ENCODE results near the gene TSPEAR. TPM values are rescaled to one million over a fixed set of nuclear protein-coding genes. Genes with fewer than 3 reads are reported as not detected.
A peak's percentile ranks its signal among the peaks of the same experiment; 100 is the strongest.

The TSPEAR gene
- total RNA-seq, 1 experiment from 2014 or later, result 2.1 TPM

DNA sequence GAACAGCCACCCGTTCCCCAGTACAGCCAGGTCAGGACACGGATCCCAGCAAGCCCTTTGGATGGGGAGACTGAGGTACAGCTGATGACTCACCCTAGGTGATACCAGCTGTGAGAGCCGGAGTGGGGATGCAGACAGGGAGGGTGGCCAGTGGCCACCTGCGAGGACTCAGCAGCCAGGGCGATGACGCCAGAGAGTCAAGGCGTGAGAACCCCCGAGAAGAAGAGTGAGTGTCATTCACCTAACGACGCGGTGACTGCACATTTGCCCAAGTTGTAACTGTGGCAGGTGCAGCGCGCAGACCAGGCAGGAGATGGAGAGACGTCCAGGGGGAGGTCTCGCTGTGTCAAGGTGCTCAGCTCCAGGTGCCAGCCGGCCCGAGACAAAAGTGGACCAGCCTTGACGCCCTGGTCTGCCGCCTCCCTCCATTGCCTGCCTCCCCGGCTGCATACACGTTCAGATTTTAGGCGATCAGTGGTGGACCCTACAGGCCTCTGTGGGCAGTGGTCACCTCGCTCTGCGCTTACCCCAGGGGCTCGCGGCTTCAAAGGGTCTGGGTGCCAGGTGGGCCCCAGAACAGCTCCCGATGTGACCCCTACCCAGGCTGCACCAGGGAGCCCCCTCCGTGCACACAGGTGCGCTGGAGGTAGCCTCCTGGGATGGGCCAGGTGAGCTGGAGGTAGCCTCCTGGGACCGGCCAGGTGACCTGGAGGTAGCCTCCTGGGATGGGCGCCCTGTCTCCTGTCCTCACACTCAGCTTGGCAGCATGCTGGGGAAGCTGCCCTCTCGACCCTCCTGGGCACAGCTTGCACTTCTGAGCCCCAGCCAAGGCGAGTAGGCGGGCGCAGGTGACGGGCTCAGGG is 244.1 kb downstream of the TSPEAR start:
- no peaks in the 10 kb centered on the region for H3K36me3 Mint-ChIP-seq
- DNase-seq (ENCODE audit: low spot score) (peak; percentile 8), ATAC-seq (no peak)
- TF ChIP-seq SOX15 (CRISPR knock-in tag; IDR thresholded peaks at IDR 0.05), result no peak
- TF ChIP-seq NFYB (CRISPR knock-in tag; conservative IDR thresholded peaks at IDR 0.05; ENCODE audit: low read depth), result no peak
- TF ChIP-seq GABPB1 (CRISPR knock-in tag; IDR thresholded peaks at IDR 0.05), result no peak
- no peak for TF ChIP-seq ZNF232 (CRISPR knock-in tag; IDR thresholded peaks at IDR 0.05)
- TF ChIP-seq, protein P1, sequence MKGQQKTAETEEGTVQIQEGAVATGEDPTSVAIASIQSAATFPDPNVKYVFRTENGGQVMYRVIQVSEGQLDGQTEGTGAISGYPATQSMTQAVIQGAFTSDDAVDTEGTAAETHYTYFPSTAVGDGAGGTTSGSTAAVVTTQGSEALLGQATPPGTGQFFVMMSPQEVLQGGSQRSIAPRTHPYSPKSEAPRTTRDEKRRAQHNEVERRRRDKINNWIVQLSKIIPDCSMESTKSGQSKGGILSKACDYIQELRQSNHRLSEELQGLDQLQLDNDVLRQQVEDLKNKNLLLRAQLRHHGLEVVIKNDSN (CRISPR knock-in tag; IDR thresholded peaks at IDR 0.05), result no peak
- no peak for TF ChIP-seq NFE2L1 (CRISPR knock-in tag; IDR thresholded peaks at IDR 0.05)
- peaks cover 16% of the 10 kb centered on the region for H3K4me1 Mint-ChIP-seq
- POLR2A ChIA-PET, result no interaction called here
- H3K27ac Mint-ChIP-seq, result peak overlapping the region; percentile 41; the same call in 1 of the 2 replicates
- CTCF ChIA-PET, result no interaction called here
- no peaks in the 10 kb centered on the region for H3K27me3 Mint-ChIP-seq (ENCODE audit: low read depth)
- no peak overlapping the region for H3K4me3 Mint-ChIP-seq
- no peaks in the 10 kb centered on the region for H3K9me3 Mint-ChIP-seq

DNA sequence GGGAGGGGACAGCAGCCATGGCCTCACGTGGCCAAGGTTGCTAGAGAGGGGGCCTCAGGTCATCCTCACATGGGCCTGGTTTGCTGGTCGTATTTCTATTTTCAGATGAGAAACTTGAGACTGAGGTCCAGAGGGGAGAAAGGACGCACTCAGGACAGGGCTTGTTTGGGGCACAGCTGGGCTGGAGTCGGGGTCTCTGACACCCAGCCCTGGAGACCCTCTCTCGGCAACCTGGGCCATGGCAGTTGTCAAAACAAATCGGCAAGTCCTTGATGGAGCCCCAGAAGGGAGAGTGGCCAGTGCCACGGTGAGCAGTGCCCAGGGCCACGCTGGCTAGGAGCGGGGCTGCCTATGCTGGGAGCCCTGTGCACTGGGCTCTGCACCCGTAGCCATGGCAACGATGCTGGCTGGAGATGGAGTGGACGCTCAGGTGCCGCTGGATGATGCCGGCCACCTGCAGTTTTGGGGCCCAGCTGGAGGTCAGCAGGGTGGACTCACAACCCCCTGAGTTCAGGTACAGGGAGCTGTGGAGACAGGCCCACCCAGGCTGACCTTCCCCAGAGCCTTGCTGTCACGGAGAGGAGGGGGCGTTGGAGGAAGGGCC is 244.9 kb downstream of the TSPEAR start:
- Mint-ChIP-seq H3K27me3 (ENCODE audit: low read depth) (no peaks in the 10 kb centered on the region), H3K9me3 (no peaks in the 10 kb centered on the region), H3K4me1 (peaks cover 11% of the 10 kb centered on the region), H3K36me3 (no peaks in the 10 kb centered on the region), H3K4me3 (no peak overlapping the region), H3K27ac (0 out of 2 replicates have a peak overlapping the region, but pooled peaks have one; percentile 1)
- DNase-seq (ENCODE audit: low spot score) (no peak), ATAC-seq (no peak)
- ChIA-PET POLR2A (no interaction called here), CTCF (no interaction called here)
- TF ChIP-seq, protein P2, sequence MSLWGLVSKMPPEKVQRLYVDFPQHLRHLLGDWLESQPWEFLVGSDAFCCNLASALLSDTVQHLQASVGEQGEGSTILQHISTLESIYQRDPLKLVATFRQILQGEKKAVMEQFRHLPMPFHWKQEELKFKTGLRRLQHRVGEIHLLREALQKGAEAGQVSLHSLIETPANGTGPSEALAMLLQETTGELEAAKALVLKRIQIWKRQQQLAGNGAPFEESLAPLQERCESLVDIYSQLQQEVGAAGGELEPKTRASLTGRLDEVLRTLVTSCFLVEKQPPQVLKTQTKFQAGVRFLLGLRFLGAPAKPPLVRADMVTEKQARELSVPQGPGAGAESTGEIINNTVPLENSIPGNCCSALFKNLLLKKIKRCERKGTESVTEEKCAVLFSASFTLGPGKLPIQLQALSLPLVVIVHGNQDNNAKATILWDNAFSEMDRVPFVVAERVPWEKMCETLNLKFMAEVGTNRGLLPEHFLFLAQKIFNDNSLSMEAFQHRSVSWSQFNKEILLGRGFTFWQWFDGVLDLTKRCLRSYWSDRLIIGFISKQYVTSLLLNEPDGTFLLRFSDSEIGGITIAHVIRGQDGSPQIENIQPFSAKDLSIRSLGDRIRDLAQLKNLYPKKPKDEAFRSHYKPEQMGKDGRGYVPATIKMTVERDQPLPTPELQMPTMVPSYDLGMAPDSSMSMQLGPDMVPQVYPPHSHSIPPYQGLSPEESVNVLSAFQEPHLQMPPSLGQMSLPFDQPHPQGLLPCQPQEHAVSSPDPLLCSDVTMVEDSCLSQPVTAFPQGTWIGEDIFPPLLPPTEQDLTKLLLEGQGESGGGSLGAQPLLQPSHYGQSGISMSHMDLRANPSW (CRISPR knock-in tag; conservative IDR thresholded peaks at IDR 0.05; ENCODE audit: low read depth), result no peak
- TF ChIP-seq, protein P3, sequence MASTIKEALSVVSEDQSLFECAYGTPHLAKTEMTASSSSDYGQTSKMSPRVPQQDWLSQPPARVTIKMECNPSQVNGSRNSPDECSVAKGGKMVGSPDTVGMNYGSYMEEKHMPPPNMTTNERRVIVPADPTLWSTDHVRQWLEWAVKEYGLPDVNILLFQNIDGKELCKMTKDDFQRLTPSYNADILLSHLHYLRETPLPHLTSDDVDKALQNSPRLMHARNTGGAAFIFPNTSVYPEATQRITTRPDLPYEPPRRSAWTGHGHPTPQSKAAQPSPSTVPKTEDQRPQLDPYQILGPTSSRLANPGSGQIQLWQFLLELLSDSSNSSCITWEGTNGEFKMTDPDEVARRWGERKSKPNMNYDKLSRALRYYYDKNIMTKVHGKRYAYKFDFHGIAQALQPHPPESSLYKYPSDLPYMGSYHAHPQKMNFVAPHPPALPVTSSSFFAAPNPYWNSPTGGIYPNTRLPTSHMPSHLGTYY (CRISPR knock-in tag; IDR thresholded peaks at IDR 0.05), result no peak
- TF ChIP-seq, protein P4, sequence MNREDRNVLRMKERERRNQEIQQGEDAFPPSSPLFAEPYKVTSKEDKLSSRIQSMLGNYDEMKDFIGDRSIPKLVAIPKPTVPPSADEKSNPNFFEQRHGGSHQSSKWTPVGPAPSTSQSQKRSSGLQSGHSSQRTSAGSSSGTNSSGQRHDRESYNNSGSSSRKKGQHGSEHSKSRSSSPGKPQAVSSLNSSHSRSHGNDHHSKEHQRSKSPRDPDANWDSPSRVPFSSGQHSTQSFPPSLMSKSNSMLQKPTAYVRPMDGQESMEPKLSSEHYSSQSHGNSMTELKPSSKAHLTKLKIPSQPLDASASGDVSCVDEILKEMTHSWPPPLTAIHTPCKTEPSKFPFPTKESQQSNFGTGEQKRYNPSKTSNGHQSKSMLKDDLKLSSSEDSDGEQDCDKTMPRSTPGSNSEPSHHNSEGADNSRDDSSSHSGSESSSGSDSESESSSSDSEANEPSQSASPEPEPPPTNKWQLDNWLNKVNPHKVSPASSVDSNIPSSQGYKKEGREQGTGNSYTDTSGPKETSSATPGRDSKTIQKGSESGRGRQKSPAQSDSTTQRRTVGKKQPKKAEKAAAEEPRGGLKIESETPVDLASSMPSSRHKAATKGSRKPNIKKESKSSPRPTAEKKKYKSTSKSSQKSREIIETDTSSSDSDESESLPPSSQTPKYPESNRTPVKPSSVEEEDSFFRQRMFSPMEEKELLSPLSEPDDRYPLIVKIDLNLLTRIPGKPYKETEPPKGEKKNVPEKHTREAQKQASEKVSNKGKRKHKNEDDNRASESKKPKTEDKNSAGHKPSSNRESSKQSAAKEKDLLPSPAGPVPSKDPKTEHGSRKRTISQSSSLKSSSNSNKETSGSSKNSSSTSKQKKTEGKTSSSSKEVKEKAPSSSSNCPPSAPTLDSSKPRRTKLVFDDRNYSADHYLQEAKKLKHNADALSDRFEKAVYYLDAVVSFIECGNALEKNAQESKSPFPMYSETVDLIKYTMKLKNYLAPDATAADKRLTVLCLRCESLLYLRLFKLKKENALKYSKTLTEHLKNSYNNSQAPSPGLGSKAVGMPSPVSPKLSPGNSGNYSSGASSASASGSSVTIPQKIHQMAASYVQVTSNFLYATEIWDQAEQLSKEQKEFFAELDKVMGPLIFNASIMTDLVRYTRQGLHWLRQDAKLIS (CRISPR knock-in tag; IDR thresholded peaks at IDR 0.05; ENCODE audit: borderline replicate concordance), result no peak
- no peak for TF ChIP-seq ZNF219 (CRISPR knock-in tag; IDR thresholded peaks at IDR 0.05; ENCODE audit: borderline replicate concordance)

DNA sequence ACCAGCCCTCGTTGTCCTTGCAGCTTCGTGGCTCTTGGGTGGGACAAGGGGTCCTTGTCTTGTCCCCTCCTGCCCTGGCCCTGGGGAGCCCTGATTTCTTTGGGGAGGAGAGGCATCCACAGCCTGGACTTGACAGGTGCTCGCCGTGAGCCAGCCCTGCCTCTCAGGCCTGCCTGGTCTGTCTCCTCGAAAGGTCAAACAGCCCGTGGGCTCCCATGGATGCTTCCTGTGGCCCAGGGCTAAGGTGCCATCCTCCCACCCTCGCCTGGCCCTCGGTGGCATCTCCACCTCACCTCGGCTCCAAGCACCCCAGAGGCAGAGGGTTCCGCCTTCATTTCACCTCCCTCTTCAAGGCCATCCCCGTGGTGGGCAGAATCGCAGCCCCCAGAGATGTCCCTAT is 247.0 kb downstream of the TSPEAR start:
- ATAC-seq (no peak), DNase-seq (ENCODE audit: low spot score) (no peak)
- 0 out of 2 replicates have a peak, but pooled peaks cover 4% of the 10 kb centered on the region for H3K4me1 Mint-ChIP-seq
- CTCF ChIA-PET, result interaction anchor here (0.9 to 1.1 kb wide), 2 partner anchors 19 to 23 kb away, joined by 3 read pairs; no protein-coding TSS in a partner anchor
- POLR2A ChIA-PET, result no interaction called here
- H3K9me3 Mint-ChIP-seq, result no peaks in the 10 kb centered on the region
- no peak overlapping the region for H3K4me3 Mint-ChIP-seq
- H3K36me3 Mint-ChIP-seq, result no peaks in the 10 kb centered on the region
- H3K27me3 Mint-ChIP-seq (ENCODE audit: low read depth), result no peaks in the 10 kb centered on the region
- peak overlapping the region; percentile 72; the same call in 1 of the 2 replicates for H3K27ac Mint-ChIP-seq
- TF ChIP-seq, protein P5, sequence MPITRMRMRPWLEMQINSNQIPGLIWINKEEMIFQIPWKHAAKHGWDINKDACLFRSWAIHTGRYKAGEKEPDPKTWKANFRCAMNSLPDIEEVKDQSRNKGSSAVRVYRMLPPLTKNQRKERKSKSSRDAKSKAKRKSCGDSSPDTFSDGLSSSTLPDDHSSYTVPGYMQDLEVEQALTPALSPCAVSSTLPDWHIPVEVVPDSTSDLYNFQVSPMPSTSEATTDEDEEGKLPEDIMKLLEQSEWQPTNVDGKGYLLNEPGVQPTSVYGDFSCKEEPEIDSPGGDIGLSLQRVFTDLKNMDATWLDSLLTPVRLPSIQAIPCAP (CRISPR knock-in tag; IDR thresholded peaks at IDR 0.05), result no peak
- TF ChIP-seq ELF4 (CRISPR knock-in tag; IDR thresholded peaks at IDR 0.05; ENCODE audit: low read depth) (no peak), JAZF1 (CRISPR knock-in tag; IDR thresholded peaks at IDR 0.05) (no peak), ETV6 (CRISPR knock-in tag; IDR thresholded peaks at IDR 0.05) (no peak), GRHL2 (CRISPR knock-in tag; IDR thresholded peaks at IDR 0.05; ENCODE audit: insufficient replicate concordance, severe bottlenecking) (no peak), ZNF219 (CRISPR knock-in tag; IDR thresholded peaks at IDR 0.05; ENCODE audit: borderline replicate concordance) (no peak), NR2C2 (CRISPR knock-in tag; IDR thresholded peaks at IDR 0.05) (no peak), NR1H2 (CRISPR knock-in tag; IDR thresholded peaks at IDR 0.05) (no peak), RORB (CRISPR knock-in tag; IDR thresholded peaks at IDR 0.05) (no peak), EMX1 (CRISPR knock-in tag; IDR thresholded peaks at IDR 0.05) (no peak)
